Fibroblast of lung (primary cell): ENCODE measurements around the gene S100A5. TPM values are rescaled to one million over a fixed set of nuclear protein-coding genes. Genes with fewer than 3 reads are reported as not detected.

ENCODE experiments used
- DNase-seq, 2 donors: peaks; one replicate each; pipeline versions ENCODE4 v3.0.0 to v3.0.0-alpha.2; 2010; ENCODE audit warnings: low read depth in 2 of 2
- H2AFZ ChIP-seq: 2 replicates; pipeline ENCODE4 v1.5.1; 2012; ENCODE audit warnings: low read length, control low read depth, inconsistent platforms
- H3K27ac ChIP-seq: 2 replicates; pipeline ENCODE4 v1.5.1; 2011; ENCODE audit warnings: low read length, control low read depth; ENCODE audit not compliant: insufficient read depth
- H3K27me3 ChIP-seq: 2 replicates; pipeline ENCODE4 v1.5.1; 2011; ENCODE audit warnings: mild to moderate bottlenecking, low read length; ENCODE audit not compliant: control insufficient read depth, insufficient read depth
- H3K36me3 ChIP-seq: 2 replicates; pipeline ENCODE4 v1.5.1; 2011; ENCODE audit warnings: low read length; ENCODE audit not compliant: control insufficient read depth, insufficient read depth
- H3K4me1 ChIP-seq: 2 replicates; pipeline ENCODE4 v1.5.1; 2011; ENCODE audit warnings: low read length; ENCODE audit not compliant: control insufficient read depth, insufficient read depth; ENCODE audit errors: extremely low read depth
- H3K4me2 ChIP-seq: 2 replicates; pipeline ENCODE4 v1.5.1; 2011; ENCODE audit warnings: low read length, control low read depth; ENCODE audit not compliant: insufficient read depth; ENCODE audit errors: extremely low read depth
- H3K4me3 ChIP-seq, 4 experiments: fragments of 200-600 bp in 1 of 4; sonication (generic) in 1 of 4; replicated peaks in 1 of 4; 2 replicates each; pipeline ENCODE4 v1.5.1; 2011 to 2016; ENCODE audit warnings: low read length in 4 of 4, low read depth in 3 of 4, mild to moderate bottlenecking in 3 of 4, control low read depth in 2 of 4, inconsistent platforms in 1 of 4, mixed read lengths in 1 of 4; ENCODE audit not compliant: insufficient read depth in 1 of 4; ENCODE audit errors: control extremely low read depth in 1 of 4
- H3K79me2 ChIP-seq: 2 replicates; pipeline ENCODE4 v1.5.1; 2012; ENCODE audit warnings: mild to moderate bottlenecking, low read length, inconsistent platforms; ENCODE audit not compliant: control insufficient read depth, insufficient read depth
- H3K9ac ChIP-seq: 2 replicates; pipeline ENCODE4 v1.5.1; 2011; ENCODE audit warnings: mild to moderate bottlenecking, low read length, control low read depth; ENCODE audit not compliant: insufficient read depth
- H3K9me3 ChIP-seq: 2 replicates; pipeline ENCODE4 v1.5.1; 2012; ENCODE audit warnings: low read depth, low read length; ENCODE audit not compliant: control insufficient read depth, insufficient read depth
- H4K20me1 ChIP-seq: 2 replicates; pipeline ENCODE4 v1.5.1; 2011; ENCODE audit warnings: low read length; ENCODE audit not compliant: control insufficient read depth, insufficient read depth; ENCODE audit errors: extremely low read depth
- EZH2 ChIP-seq: IDR thresholded peaks from 2 replicates; pipeline ENCODE4 v1.5.1; 2012; ENCODE audit warnings: low read length, control low read depth, mild to moderate bottlenecking; ENCODE audit errors: missing control alignments
- polyA plus RNA-seq, 2 donors: library from polyadenylated mRNA; depleted of rRNA in 1 of 2; stranded (reverse) in 1 of 2; unstranded in 1 of 2; fragments of >200 nt; gene quantifications; 2 replicates each; pipeline ENCODE4 v1.2.1, GENCODE V29; 2011 to 2012; ENCODE audit warnings: missing spikeins in 1 of 2
- total RNA-seq: library from RNA; depleted of rRNA; stranded (reverse); fragments of >200 nt; gene quantifications from 2 replicates; pipeline ENCODE4 v1.2.1, GENCODE V29; 2014
- TF ChIP-seq, protein P1 (sequence below), 2 donors: IDR thresholded peaks in 1 of 2; conservative IDR thresholded peaks in 1 of 2; 1 replicate in 1 of 2; 2 replicates in 1 of 2; pipeline ENCODE4 v1.5.1; 2011 to 2012; ENCODE audit warnings: low read length in 2 of 2, control low read depth in 1 of 2, inconsistent platforms in 1 of 2, low read depth in 1 of 2, mild to moderate bottlenecking in 1 of 2

S100A5 gene
- total and polyA plus RNA-seq, 2 donors (not counting 1 experiment from before 2014, with no cell fraction given): 0.20 TPM; not detected in 1

DNA sequence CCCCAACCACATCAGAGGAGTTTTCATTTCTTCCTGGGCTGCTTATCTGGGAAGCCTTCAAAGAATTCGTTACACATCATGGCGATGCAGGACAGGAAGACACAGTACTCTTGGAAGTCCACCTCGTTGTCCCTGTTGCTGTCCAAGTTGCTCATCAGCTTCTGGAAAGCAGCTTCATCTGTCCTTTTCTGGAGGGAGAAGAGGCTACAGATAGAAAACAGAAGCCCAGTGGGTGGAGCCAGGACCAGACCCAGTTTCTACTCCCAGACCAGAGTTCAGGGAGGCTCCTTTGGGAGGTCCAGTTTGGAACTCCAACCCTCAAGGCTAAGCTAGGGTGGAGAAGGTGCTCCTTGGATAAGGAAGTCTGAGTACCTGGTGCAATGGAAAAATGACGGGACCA, 3.0 kb upstream of the S100A5 start:
- no peaks in the 10 kb centered on the region for H3K9me3 ChIP-seq
- no peak overlapping the region for H3K27ac ChIP-seq
- H3K4me3 ChIP-seq: peak overlapping the region in 1 of 4 experiments; percentile 71
- H4K20me1 ChIP-seq: no peaks in the 10 kb centered on the region
- DNase-seq: no peak
- H2AFZ ChIP-seq: no peak overlapping the region
- no peaks in the 10 kb centered on the region for H3K27me3 ChIP-seq
- TF ChIP-seq, protein P1, sequence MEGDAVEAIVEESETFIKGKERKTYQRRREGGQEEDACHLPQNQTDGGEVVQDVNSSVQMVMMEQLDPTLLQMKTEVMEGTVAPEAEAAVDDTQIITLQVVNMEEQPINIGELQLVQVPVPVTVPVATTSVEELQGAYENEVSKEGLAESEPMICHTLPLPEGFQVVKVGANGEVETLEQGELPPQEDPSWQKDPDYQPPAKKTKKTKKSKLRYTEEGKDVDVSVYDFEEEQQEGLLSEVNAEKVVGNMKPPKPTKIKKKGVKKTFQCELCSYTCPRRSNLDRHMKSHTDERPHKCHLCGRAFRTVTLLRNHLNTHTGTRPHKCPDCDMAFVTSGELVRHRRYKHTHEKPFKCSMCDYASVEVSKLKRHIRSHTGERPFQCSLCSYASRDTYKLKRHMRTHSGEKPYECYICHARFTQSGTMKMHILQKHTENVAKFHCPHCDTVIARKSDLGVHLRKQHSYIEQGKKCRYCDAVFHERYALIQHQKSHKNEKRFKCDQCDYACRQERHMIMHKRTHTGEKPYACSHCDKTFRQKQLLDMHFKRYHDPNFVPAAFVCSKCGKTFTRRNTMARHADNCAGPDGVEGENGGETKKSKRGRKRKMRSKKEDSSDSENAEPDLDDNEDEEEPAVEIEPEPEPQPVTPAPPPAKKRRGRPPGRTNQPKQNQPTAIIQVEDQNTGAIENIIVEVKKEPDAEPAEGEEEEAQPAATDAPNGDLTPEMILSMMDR (conservative IDR thresholded peaks at IDR 0.05 in 1 of 2, IDR thresholded peaks at IDR 0.05 in 1 of 2; ENCODE audit: low read depth in 1 of 2, low read length in 2 of 2): no peak
- no peak for TF ChIP-seq EZH2
- H3K9ac ChIP-seq: no peak overlapping the region
- peaks cover 8% of the 10 kb centered on the region for H3K79me2 ChIP-seq
- peaks cover 37% of the 10 kb centered on the region for H3K4me1 ChIP-seq
- no peak overlapping the region for H3K4me2 ChIP-seq
- H3K36me3 ChIP-seq: no peaks in the 10 kb centered on the region

GRCh38 chr1:153542956-153543711, 2.4 kb upstream of the S100A5 start:
- Histone ChIP-seq H2AFZ (no peak overlapping the region), H3K4me1 (peaks cover 31% of the 10 kb centered on the region), H3K27me3 (no peaks in the 10 kb centered on the region), H3K27ac (no peak overlapping the region), H3K36me3 (no peaks in the 10 kb centered on the region), H3K9me3 (no peaks in the 10 kb centered on the region), H3K4me2 (no peak overlapping the region), H3K9ac (no peak overlapping the region), H4K20me1 (no peaks in the 10 kb centered on the region), H3K4me3 (peak overlapping the region in 1 of 4 experiments; percentile 71), H3K79me2 (peaks cover 8% of the 10 kb centered on the region)
- TF ChIP-seq, protein P1 (conservative IDR thresholded peaks at IDR 0.05 in 1 of 2, IDR thresholded peaks at IDR 0.05 in 1 of 2; ENCODE audit: low read depth in 1 of 2, low read length in 2 of 2): no peak
- no peak for TF ChIP-seq EZH2
- DNase-seq: peak in 1 of 2 donors; percentile 37

DNA sequence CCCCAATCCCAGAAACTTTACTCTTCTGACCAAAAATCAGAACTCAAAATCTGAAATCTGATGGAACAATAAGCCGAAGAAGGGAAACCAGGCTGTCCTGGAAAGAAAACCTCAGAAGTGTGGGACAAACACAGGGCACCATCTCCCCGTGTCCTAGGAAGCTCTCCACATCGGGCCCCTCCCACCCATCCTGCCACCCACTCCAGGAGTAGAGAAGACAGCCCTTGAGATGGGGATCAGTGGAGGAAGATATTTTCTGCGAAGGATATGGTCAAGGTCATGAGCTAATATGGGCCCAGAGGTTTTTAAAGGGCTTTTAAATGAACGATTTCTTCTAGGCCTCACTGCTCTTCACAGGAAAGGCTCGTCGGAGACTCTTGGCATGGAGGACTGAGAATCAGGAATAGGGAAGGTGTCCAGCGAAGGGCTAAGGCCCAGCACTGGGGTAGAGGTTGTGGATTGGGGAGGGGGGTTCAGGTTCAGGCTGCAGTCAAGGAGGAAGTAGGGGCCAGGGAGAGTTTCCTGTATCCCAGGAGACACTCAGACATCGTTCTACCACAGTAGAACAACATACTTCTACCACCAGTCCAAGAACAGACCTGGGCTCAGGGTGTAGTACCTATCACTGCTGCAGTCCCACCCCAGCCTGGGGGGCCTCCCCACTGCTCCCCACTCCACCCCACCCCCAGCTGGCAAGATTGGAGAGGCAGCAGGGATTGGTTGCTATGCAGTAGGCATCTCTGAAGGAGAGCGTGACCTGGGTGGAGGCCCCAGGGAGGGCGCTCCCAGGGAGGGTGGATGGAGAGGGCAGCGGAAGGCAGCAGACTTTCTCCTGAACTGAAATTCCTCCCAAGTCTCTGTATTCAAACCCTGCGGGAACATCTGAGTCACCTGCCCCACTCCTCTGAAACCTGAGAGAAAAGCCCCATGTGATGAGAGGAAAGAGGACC, 1.2 kb upstream of the S100A5 start:
- Histone ChIP-seq H3K4me1 (peaks cover 27% of the 10 kb centered on the region), H2AFZ (no peak overlapping the region), H3K27me3 (no peaks in the 10 kb centered on the region)

More for the DNA sequence above, 1.2 kb upstream of the S100A5 start:
- H3K36me3 ChIP-seq: no peaks in the 10 kb centered on the region
- no peak overlapping the region for H3K4me3 ChIP-seq
- TF ChIP-seq, protein P1 (conservative IDR thresholded peaks at IDR 0.05 in 1 of 2, IDR thresholded peaks at IDR 0.05 in 1 of 2; ENCODE audit: low read depth in 1 of 2, low read length in 2 of 2): no peak
- no peak for TF ChIP-seq EZH2
- no peaks in the 10 kb centered on the region for H4K20me1 ChIP-seq
- no peak overlapping the region for H3K9ac ChIP-seq
- H3K4me2 ChIP-seq: no peak overlapping the region
- no peaks in the 10 kb centered on the region for H3K9me3 ChIP-seq
- no peak for DNase-seq
- peaks cover 8% of the 10 kb centered on the region for H3K79me2 ChIP-seq
- no peak overlapping the region for H3K27ac ChIP-seq
